AG08395 (cell line): ENCODE measurements around the gene TLCD3A.
"Not testable (repeated sequence)": the region's sequence is repeated elsewhere in the genome, so short reads cannot be mapped to it uniquely, and the experiment has no call there.

Experiments used
- DNase-seq: peaks from one replicate; pipeline ENCODE4 v3.0.0; 2012; ENCODE audit warnings: mixed read lengths, low spot score

The TLCD3A gene

GRCh38 chr17:788551-788950 lies 56.2 kb downstream of the TLCD3A start:
- DNase-seq: no peak

DNA sequence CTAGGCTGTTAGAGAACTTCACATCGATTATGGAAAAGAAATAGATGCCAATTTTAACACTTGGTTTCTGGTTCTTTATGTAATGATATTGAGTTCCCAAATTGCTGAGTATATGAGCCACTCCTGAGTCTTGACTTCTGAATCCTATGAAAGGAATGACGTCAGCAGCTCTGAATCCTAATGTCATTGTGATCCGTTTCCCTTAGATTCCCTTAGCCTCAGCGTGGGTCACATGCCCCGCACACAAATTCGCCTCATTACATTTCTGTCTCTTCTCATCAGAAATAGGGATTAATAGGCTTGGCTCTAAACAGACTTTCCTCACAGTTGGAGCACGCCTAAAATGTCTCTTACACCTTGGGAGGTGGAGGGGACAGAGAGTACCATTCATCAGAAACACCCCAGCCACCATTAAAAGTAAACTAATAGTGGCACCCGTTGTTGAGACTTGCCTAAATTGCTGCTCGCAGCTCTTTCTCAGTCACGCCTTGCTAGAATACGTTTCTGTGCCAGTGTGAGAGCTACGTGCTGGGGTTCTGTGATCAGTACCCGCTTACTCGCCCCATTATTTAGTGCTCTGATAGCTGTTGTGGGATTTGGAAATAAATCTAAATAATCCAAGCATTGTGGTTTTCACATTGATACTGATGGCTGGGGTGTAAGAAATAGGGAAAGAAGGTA lies 56.9 kb downstream of the TLCD3A start:
- no peak for DNase-seq

DNA sequence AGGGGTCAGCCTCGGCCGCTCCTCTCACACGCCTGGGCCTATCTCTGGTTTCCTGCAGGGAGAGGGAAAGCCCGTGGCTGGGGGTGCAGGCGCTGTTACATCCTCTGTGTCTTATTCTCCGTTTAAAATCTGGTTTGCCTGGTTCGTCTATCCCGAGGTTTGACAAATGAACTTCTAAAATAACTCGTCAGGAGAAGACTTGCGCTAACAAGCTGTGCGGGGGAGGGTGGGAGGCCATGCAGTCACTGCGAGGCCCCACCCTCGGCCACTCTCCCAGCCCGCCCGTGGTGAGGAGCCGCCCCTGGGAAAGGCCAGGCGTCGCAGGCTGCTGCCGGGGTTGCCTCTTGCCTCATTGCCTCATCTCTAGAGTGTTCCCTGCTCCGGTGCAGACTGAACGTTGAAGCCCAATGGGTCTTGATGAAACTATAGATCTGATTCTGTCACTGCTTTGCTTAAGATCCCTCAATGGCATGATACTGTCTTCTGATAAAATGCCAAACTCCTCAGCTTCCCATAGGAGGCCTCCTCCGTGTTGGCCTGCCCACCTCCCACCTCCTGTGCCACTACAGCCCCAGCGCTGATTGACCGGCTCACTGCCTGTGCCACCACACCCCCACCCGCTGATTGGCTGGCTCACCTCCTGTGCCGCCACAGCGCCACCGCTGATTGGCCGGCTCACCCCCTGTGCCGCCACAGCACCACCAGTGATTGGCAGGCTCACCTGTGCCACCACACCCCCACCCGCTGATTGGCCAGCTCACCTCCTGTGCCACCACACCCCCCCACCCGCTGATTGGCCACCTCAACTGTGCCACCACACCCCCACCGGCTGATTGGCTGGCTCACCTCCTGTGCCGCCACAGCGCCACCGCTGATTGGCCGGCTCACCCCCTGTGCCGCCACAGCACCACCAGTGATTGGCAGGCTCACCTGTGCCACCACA lies 57.8 kb downstream of the TLCD3A start:
- not testable (repeated sequence) for DNase-seq

DNA sequence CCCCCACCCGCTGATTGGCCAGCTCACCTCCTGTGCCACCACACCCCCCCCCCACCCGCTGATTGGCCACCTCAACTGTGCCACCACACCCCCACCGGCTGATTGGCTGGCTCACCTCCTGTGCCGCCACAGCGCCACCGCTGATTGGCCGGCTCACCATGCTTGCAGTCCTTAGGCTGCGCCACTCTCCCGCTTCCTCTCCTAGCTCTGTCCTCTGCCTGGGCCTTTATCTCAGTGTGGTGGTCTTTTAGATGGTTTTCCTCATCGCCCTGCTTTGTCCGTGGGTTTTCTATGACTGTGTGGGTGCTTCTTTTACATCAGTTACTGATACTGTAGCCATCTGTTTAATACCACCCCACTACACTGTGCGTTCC lies 58.5 kb downstream of the TLCD3A start:
- DNase-seq: not testable (repeated sequence)

DNA sequence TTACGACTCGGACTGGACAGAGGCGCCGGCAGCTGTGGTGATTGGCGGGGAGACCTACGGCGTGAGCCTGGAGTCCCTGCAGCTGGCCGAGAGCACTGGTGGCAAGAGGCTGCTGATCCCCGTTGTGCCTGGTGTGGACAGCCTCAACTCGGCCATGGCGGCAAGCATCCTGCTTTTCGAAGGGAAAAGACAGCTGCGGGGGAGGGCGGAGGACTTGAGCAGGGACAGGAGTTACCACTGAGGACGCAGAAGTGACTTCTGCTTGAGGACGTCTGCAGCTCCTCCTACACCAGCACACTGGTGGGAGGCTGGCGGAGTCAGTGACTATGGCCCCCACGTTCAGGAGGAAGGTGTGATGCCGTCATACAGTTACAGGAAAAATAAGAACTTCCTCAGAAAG lies 59.4 kb downstream of the TLCD3A start:
- DNase-seq: no peak

- no peak for DNase-seq
Observed at GRCh38 chr17:792277-792676, 59.9 kb downstream of the TLCD3A start.
